ENCODE results near the gene UBAP1.
A peak's percentile ranks its signal among the peaks of the same experiment; 100 is the strongest.
"Not testable (repeated sequence)": the region's sequence is repeated elsewhere in the genome, so short reads cannot be mapped to it uniquely, and the experiment has no call there.

UBAP1 gene

DNA sequence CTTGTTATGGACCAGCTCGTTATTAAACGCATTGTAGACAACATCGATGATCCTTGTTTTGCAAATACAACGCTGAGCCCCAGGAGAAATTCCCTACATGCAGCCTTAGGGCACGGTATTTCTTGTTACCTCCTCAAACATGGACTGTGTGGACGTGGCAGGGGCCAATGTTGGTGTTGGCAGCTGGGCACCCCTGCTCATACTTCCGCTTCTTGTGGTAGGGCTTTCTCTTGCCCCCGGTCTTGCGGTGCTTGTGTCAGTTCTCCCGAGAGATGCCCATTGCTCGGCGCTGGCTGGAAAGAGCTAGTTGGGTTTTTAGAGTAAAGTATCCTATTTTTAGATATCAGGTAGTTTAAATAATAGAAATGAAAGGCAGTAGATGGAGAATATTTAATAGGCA is 45.5 kb downstream of the UBAP1 start:
- no peak for DNase-seq (ENCODE audit: low read depth in 2 of 2)

- DNase-seq (ENCODE audit: low read depth in 2 of 2): not testable (repeated sequence)
Observed at GRCh38 chr9:34226144-34226760, 47.4 kb downstream of the UBAP1 start.

GRCh38 chr9:34227445-34227844 is 48.6 kb downstream of the UBAP1 start:
- DNase-seq (ENCODE audit: low read depth in 2 of 2): no peak

GRCh38 chr9:34230556-34230955 is 51.7 kb downstream of the UBAP1 start:
- no peak for DNase-seq (ENCODE audit: low read depth in 2 of 2)

DNA sequence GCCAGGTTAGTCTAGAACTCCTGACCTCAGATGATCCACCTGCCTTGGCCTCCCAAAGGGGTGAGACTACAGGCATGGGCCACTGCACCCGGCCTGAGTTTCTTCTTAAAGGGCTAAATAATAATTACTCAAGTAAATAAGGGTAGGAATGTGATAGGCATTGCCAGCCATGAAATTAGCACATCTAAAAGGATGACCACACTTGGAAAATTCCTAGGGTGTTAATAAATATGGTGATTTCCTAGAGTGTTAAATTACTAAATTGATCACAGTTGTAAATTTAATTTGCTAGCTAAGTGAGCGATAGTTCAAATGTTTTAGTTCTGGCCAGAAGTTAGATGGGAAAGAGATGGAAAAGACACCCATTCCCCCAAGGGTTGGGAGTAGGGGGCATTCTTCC is 53.4 kb downstream of the UBAP1 start:
- DNase-seq (ENCODE audit: low read depth in 2 of 2): no peak

DNA sequence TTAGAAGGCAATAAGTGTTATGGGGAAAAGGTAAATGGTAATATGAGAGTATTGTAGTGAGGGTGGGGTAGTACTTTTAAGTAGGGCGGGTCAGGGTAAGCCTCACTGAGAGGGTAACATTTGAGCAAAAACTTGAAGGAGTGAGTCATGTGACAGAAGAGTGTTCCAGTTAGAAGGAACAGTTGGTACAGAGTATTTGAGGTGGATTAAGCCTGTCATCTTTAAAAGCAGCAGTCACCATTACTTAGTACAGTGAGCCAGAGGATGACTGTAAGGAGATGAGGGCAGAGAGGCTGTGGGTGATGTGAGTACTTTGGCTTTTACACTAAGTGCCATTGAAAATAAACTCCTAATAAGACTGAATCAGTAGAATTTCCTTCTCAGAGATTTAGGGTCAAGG is 54.8 kb downstream of the UBAP1 start:
- no peak for DNase-seq (ENCODE audit: low read depth in 2 of 2)

GRCh38 chr9:34237836-34238235 is 59.0 kb downstream of the UBAP1 start:
- DNase-seq (ENCODE audit: low read depth in 2 of 2): no peak

DNA sequence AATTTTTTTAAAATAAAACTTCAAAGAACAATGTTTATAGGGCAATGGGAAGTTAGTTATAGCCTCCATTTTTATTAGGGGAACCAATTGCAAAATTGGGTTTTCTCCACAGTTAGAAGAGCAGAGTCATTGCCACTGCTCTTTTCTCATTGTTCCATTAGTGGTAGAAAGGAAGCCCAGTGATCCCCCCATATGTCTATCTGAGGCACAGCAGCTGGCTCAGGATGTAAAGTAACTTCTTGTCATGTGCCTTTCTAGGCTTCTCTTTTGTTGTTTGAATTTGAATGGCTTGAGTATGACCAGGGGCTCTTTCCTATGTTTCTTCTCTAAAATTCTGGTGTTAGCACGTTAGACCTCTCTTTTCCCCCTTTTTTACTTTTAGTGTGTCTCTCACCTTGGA is 61.2 kb downstream of the UBAP1 start:
- no peak for DNase-seq (ENCODE audit: low read depth in 2 of 2)

DNA sequence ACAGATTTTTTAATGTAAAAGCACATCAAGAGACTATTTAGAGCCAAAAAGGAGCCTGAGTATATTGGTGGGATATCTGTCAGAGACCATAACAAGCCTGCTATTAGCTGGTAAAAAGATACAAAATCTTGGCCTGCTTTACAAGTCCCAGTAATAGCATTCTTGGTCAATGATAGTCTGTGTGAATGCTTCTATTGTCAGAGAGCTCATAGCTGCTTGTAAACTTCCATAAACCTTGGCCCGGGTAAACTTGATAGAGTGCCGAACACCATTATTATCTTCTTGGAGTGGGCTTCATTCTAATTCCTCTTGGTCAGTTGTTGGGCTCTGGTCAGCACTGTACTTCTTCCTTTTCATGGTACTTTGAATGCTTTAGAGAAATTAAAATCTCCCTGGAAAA is 64.0 kb downstream of the UBAP1 start:
- DNase-seq (ENCODE audit: low read depth in 2 of 2): no peak

- not testable (repeated sequence) for DNase-seq (ENCODE audit: low read depth in 2 of 2)
Observed at GRCh38 chr9:34245212-34245611, 66.4 kb downstream of the UBAP1 start.

GRCh38 chr9:34246453-34246852 is 67.6 kb downstream of the UBAP1 start:
- DNase-seq (ENCODE audit: low read depth in 2 of 2): no peak

DNA sequence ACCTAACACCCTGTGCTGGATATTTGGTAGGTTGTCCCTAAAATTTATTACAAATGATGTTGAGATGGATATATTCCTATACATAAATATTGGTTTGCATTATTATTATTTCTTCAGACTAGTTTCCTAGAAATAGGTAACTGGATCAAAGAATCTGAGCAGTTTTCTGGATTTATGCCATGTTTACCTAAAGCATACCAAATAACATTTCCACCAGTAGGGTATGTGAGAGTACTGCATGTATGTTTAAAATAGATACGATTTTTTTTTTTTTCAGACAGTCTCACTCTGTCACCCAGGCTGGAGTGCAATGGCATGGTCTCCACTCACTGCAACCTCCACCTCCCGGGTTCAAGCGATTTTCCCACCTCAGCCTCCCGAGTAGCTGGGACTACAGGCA is 68.9 kb downstream of the UBAP1 start:
- DNase-seq (ENCODE audit: low read depth in 2 of 2): not testable (repeated sequence)

DNA sequence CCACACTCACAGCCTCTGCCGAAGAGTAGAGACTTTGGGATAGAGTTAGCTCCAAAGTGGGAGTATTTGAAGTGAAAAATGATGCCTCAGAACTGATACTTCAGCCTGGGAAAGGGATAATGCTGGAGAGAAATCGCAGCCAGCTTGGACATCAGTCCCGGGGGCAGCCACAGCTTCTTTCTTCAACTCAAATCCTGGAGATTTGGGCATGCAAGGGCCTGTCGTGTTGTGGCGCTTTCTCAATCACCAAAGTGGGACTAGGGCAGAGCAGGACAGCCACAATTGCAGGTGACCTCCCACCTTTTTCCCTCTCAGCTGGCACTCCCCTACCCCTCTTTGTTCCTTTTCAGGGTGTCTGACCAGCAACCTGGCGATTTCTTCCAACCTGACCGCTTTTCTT is 70.4 kb downstream of the UBAP1 start:
- DNase-seq (ENCODE audit: low read depth in 2 of 2): no peak

GRCh38 chr9:34250721-34251120 is 71.9 kb downstream of the UBAP1 start:
- DNase-seq (ENCODE audit: low read depth in 2 of 2): no peak

DNA sequence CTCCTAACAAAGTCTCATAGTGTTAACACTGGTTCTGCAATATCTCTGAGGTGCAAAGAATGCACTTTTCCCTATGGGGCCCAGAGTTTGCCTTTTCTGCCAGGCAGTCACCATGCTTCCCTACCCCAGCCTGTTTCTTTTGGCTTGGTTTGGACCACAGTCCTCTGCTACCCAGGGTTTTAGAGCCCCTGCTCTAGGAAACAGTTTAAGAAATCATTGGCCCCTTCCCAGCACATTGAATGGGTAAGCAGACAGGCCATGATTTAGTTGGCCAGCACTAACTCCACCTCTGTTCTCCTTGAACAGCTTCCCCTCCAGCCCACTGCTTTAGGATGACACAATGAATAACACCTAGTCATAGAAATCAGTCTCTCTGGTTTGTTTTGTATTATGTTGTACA is 73.2 kb downstream of the UBAP1 start:
- DNase-seq (ENCODE audit: low read depth in 2 of 2): no peak

DNA sequence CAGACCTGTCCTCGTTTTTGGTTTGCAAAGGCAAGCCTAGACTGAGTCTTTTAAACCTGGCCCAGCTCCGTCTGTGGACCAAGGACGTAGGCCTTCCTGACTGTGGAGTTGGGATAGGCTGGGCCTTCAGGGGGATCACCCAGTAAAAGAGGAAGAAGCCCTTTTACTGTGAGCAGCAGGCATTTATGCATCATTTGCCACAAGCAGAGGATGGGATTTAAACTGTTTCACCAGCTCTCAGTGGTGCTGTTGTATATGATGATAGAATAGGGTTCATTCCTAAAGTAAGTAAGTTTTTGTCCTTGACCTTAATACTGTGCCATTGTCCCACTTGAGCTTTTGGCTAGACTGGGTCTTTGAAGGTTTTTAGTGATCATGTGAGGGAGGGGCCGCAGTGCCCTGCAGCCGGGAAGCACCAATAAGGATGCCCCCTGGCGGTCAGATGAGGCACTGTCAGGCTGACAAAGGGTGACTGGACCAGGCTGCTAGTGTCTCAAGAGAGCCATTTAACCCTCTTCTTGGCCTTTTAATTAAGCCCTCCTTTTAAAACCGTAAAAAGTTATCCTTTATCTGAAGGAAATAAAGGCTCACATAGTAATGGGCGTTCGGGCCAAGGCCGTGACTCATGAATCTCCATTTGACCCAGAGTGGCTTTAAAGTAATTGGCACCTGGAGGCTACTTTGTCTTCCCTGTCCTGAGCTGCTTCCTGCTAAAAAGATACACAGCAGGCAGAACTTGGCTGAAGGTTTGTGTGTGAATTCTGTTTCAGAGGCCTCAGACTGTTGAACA is 74.0 kb downstream of the UBAP1 start:
- DNase-seq (ENCODE audit: low read depth in 2 of 2): peak; percentile 10 to 65

DNA sequence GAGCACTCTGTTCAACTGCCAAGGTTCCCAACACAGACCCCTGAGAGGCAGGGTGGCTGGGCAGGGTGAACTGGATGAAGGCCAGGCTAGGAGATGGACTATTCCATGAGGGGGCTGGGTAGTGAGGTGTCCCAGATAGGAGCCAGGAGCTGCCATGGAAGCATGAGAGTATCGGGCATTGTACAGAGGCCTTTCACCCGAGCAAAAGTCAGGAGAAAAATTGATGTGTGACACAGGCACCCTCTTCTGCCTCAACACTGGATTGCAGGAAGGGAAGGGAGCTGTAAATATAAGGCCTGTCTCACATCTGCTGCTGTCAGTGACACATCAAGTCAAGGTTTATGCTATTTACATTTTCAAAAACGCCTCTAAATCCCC is 74.6 kb downstream of the UBAP1 start:
- DNase-seq (ENCODE audit: low read depth in 2 of 2): no peak

GRCh38 chr9:34254141-34254913 is 75.5 kb downstream of the UBAP1 start:
- no peak for DNase-seq (ENCODE audit: low read depth in 2 of 2)

GRCh38 chr9:34254966-34255825 is 76.4 kb downstream of the UBAP1 start:
- no peak for DNase-seq (ENCODE audit: low read depth in 2 of 2)

DNA sequence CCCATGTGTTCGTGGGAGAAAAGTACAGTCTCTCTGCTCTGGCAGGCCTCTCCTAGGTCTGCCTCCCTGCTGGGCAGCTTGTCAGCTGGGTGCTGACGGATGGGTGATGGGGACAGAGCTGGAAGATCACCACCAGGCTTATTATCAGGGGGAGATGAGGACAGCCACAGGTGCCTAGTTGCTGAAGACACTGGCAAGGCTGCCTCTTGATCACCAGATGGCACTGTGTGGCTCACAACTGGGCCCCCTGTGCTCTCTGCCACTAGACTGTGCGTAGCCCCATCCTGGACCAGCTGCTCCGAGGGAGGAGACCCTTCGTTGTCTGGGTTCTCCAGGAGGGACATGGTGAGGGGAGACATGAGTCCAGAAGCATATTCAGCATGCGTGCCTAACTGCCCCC is 77.3 kb downstream of the UBAP1 start:
- DNase-seq (ENCODE audit: low read depth in 2 of 2): no peak

GRCh38 chr9:34256987-34257585 is 78.2 kb downstream of the UBAP1 start:
- no peak for DNase-seq (ENCODE audit: low read depth in 2 of 2)

DNA sequence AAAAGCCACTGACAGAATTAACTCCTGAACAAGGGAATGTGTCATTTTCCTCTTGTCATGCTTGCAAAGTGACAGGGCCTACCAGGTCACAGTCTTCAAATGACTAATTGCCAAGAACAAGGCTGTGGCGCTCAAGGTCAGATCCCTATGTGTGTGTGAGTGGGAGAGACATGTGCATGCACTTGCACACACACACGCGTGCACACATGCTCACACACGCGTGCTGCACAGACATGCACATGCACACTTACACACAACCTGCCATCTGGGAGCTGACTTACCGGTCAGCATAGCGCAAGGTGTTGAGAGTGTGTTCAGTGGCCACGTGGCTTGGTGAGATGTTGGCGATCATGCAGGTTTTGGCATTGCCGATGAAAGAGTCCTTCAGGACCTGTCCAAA is 80.5 kb downstream of the UBAP1 start:
- DNase-seq (ENCODE audit: low read depth in 2 of 2): no peak
